Adrenal gland (tissue), 12 donors: Measurements from ENCODE around the gene ARSJ. TPM values are rescaled to one million over a fixed set of nuclear protein-coding genes. Genes with fewer than 3 reads are reported as not detected.

ENCODE experiments used
- DNase-seq, 7 donors: peaks; one replicate each; pipeline ENCODE4 v3.0.0-alpha.2; 2019 to 2020
- H3K27ac ChIP-seq, 5 donors: fragments of 200-600 bp; sonication (generic) in 4 of 5; 1 replicate in 3 of 5; 2 replicates in 2 of 5; pipeline versions ENCODE4 v1.5.1 to v1.8.0; 2016 to 2020; ENCODE audit warnings: mild to moderate bottlenecking in 1 of 5
- H3K27me3 ChIP-seq: fragments of 200-600 bp; 2 replicates; pipeline ENCODE4 v1.8.0; 2021
- H3K36me3 ChIP-seq, 2 donors: fragments of 200-600 bp; replicated peaks in 1 of 2; 1 replicate in 1 of 2; 2 replicates in 1 of 2; pipeline versions ENCODE4 v1.5.1 to v1.8.0; 2018 to 2022
- H3K4me1 ChIP-seq, 2 donors: fragments of 200-600 bp; replicated peaks in 1 of 2; 1 replicate in 1 of 2; 2 replicates in 1 of 2; pipeline versions ENCODE4 v1.5.1 to v1.8.0; 2018 to 2021
- H3K4me3 ChIP-seq, 4 donors: fragments of 200-600 bp; sonication (generic) in 3 of 4; one replicate each; pipeline ENCODE4 v1.5.1; 2016 to 2018
- H3K9me3 ChIP-seq, 3 donors: fragments of 200-600 bp; sonication (generic) in 1 of 3; replicated peaks in 1 of 3; 1 replicate in 2 of 3; 2 replicates in 1 of 3; pipeline versions ENCODE4 v1.5.1 to v1.8.0; 2016 to 2021
- CTCF ChIP-seq, 6 experiments: fragments of 450-650 bp in 4 of 6; fragments of 200-600 bp in 2 of 6; sonication (generic) in 1 of 6; IDR thresholded peaks; 1 replicate in 5 of 6; 2 replicates in 1 of 6; pipeline versions ENCODE4 v1.5.1 to v1.8.0; 2016 to 2021; ENCODE audit warnings: antibody characterized with exemption in 6 of 6, mild to moderate bottlenecking in 2 of 6, moderate library complexity in 1 of 6
- POLR2A ChIP-seq, 2 donors: fragments of 450-650 bp; IDR thresholded peaks; one replicate each; pipeline ENCODE4 v1.6.1; 2017; ENCODE audit warnings: antibody characterized with exemption in 2 of 2, mild to moderate bottlenecking in 2 of 2, moderate library complexity in 1 of 2
- WGBS, 4 donors: extraction: QIAGEN DNeasy Blood & Tissue Kit in 2 of 4; methylation state at CpG; one replicate each; pipeline versions ENCODE4 v1.1.5 to v1.1.7; 2013 to 2017; 5-methylcytosine and 5-hydroxymethylcytosine counted together
- intact Hi-C, 2 donors: fragments of 100-400 bp; cut with DNase I; formaldehyde crosslinking; loops; one replicate each; pipeline versions ENCODE4 v1.14.1 to v1.15.0; 2022 to 2023
- polyA plus RNA-seq, 3 donors: library from polyadenylated mRNA; stranded (reverse); fragments of 200-250 nt in 2 of 3; fragments of 350-450 nt in 1 of 3; fragmentation: Illumina TruSeq in 1 of 3; extraction: RNeasy Lipid Tissue Mini Kit (QIAGEN cat#74804) in 1 of 3; gene quantifications; one replicate each; pipeline ENCODE4 v1.2.3, GENCODE V29; 2013 to 2014
- total RNA-seq, 9 donors: library from RNA; depleted of rRNA in 4 of 9; stranded (reverse); fragments of >200 nt in 4 of 9; fragments of 120-200 nt in 1 of 9; fragmentation: NEBNext Ultra II Directional in 1 of 9; extraction: Animal tissue kit (Norgen Biotek cat#: 25700) in 1 of 9; gene quantifications; one replicate each; pipeline versions ENCODE4 v1.1.0 to v1.2.4, GENCODE V29; 2013 to 2023
- donor health status: healthy with polysubstance abuse.
- donor health status: Bipolar disorder and iron deficiency.
- donor health status: DM: yes; HTN: yes; CAD: no.
- donor health status: DM: no; HTN: no; CAD: no.
- donor health status: DM: no; HTN: no; CAD: no.
- donor health status: DM: yes; HTN: yes; CAD: no.

Gene ARSJ
- total and polyA plus RNA-seq, 12 donors = 0.48 to 6.1 (median 3.0) TPM

- Histone ChIP-seq H3K36me3 (no peaks in the 10 kb centered on the region), H3K9me3 (no peaks in the 10 kb centered on the region), H3K27me3 (no peaks in the 10 kb centered on the region), H3K27ac (no peak overlapping the region), H3K4me1 (peaks cover 5 to 7% of the 10 kb centered on the region in 2 donors), H3K4me3 (no peak overlapping the region)
- 69 to 77% (median 71%) methylated on average over 3 of the region's 3 CpGs for WGBS, 4 donors
- DNase-seq = no peak
- intact Hi-C loops = no loop called here
- TF ChIP-seq CTCF (IDR thresholded peaks at IDR 0.05) (no peak), POLR2A (IDR thresholded peaks at IDR 0.05) (no peak)
These were observed 16.7 kb downstream of the ARSJ start for GRCh38 chr4:113962719-113963265.

GRCh38 chr4:113962016-113962347, 17.5 kb downstream of the ARSJ start:
- no peak for DNase-seq

GRCh38 chr4:113960684-113961321, 18.6 kb downstream of the ARSJ start:
- 86 to 89% (median 87%) methylated on average over 3 of the region's 3 CpGs for WGBS, 4 donors
- Histone ChIP-seq H3K36me3 (no peaks in the 10 kb centered on the region), H3K4me3 (no peak overlapping the region), H3K4me1 (peaks cover 5 to 7% of the 10 kb centered on the region in 2 donors), H3K27me3 (no peaks in the 10 kb centered on the region), H3K27ac (no peak overlapping the region), H3K9me3 (no peaks in the 10 kb centered on the region)
- DNase-seq = no peak
- intact Hi-C loops = no loop called here
- TF ChIP-seq CTCF (IDR thresholded peaks at IDR 0.05) (no peak), POLR2A (IDR thresholded peaks at IDR 0.05) (no peak)

More at GRCh38 chr4:113962016-113962347, 17.5 kb downstream of the ARSJ start:
- H3K27me3 ChIP-seq = no peaks in the 10 kb centered on the region
- intact Hi-C loops = no loop called here
- peaks cover 5 to 7% of the 10 kb centered on the region in 2 donors for H3K4me1 ChIP-seq
- WGBS, 4 donors = 42 to 75% (median 72%) methylated on average over 2 of the region's 2 CpGs
- no peak overlapping the region for H3K4me3 ChIP-seq
- TF ChIP-seq POLR2A (IDR thresholded peaks at IDR 0.05) (no peak), CTCF (IDR thresholded peaks at IDR 0.05) (no peak)
- H3K36me3 ChIP-seq = no peaks in the 10 kb centered on the region
- H3K9me3 ChIP-seq = no peaks in the 10 kb centered on the region
- no peak overlapping the region for H3K27ac ChIP-seq

- Histone ChIP-seq H3K27me3 (no peaks in the 10 kb centered on the region), H3K9me3 (no peaks in the 10 kb centered on the region), H3K4me1 (peaks cover 5 to 7% of the 10 kb centered on the region in 2 donors), H3K4me3 (no peak overlapping the region), H3K27ac (no peak overlapping the region), H3K36me3 (no peaks in the 10 kb centered on the region)
- TF ChIP-seq POLR2A (IDR thresholded peaks at IDR 0.05) (no peak), CTCF (IDR thresholded peaks at IDR 0.05) (no peak)
- no peak for DNase-seq
- intact Hi-C loops = no loop called here
These were observed 19.9 kb downstream of the ARSJ start for GRCh38 chr4:113959539-113959937.
